Colonic mucosa (tissue), 4 donors: ENCODE results near the gene KCTD20. TPM values are rescaled to one million over a fixed set of nuclear protein-coding genes. Genes with fewer than 3 reads are reported as not detected.

Experiments
- DNase-seq: peaks from one replicate; pipeline ENCODE4 v3.0.0-alpha.2; 2020
- H3K27ac ChIP-seq: fragments of 200-600 bp; one replicate; pipeline ENCODE4 v1.8.0; 2021
- H3K27me3 ChIP-seq: fragments of 200-600 bp; one replicate; pipeline ENCODE4 v1.8.0; 2021
- H3K36me3 ChIP-seq: fragments of 200-600 bp; one replicate; pipeline ENCODE4 v1.8.0; 2021
- H3K4me1 ChIP-seq: fragments of 200-600 bp; one replicate; pipeline ENCODE4 v1.8.0; 2021; ENCODE audit warnings: mild to moderate bottlenecking
- H3K4me3 ChIP-seq: fragments of 200-600 bp; one replicate; pipeline ENCODE4 v1.8.0; 2021
- H3K9ac ChIP-seq, 2 donors: one replicate each; pipeline ENCODE4 v1.7.0; 2013; ENCODE audit warnings: control low read depth in 2 of 2, low read depth in 2 of 2, low read length in 2 of 2
- H3K9me3 ChIP-seq: fragments of 200-600 bp; one replicate; pipeline ENCODE4 v1.8.0; 2021
- intact Hi-C: fragments of 100-400 bp; cut with DNase I; formaldehyde crosslinking; loops from one replicate; pipeline ENCODE4 v1.14.1; 2022
- total RNA-seq, 2 donors: library from RNA; stranded (reverse); fragmentation: NEBNext Ultra II Directional in 1 of 2; extraction: Animal tissue kit (Norgen Biotek cat#: 25700) in 1 of 2; gene quantifications; one replicate each; pipeline ENCODE4 v1.2.1, GENCODE V29; 2021
- TF ChIP-seq, protein P1 (sequence below): fragments of 200-600 bp; IDR thresholded peaks from one replicate; pipeline ENCODE4 v1.8.0; 2022; ENCODE audit warnings: antibody characterized with exemption, mild to moderate bottlenecking
- donor health status: healthy.
- donor health status: DM: no; HTN: no; CAD: no.
- donor health status: DM: no; HTN: no; CAD: no.

The KCTD20 gene
- total RNA-seq, 2 donors from 2014 or later: 23.8 to 34.9 TPM

DNA sequence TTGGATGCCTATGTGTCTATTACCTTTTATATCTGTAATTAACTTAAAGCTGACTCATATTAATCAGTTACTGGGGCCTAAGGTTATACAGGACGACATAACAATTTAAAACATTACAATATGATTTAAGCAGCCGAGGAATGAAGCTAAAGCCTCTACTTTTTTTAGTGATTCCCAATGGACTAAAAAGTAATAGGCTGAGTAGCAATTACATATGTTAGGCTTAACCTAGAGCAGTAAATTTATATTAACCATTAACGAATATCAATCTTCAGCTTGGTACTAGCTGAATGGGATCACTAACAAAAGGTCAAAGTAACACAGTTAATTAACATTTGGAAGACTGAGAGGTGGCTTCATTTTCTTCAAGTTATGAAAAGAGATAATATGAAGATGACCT, 61.4 kb downstream of the KCTD20 start:
- no peaks in the 10 kb centered on the region for H3K27me3 ChIP-seq
- H3K36me3 ChIP-seq: no peaks in the 10 kb centered on the region
- TF ChIP-seq, protein P1, sequence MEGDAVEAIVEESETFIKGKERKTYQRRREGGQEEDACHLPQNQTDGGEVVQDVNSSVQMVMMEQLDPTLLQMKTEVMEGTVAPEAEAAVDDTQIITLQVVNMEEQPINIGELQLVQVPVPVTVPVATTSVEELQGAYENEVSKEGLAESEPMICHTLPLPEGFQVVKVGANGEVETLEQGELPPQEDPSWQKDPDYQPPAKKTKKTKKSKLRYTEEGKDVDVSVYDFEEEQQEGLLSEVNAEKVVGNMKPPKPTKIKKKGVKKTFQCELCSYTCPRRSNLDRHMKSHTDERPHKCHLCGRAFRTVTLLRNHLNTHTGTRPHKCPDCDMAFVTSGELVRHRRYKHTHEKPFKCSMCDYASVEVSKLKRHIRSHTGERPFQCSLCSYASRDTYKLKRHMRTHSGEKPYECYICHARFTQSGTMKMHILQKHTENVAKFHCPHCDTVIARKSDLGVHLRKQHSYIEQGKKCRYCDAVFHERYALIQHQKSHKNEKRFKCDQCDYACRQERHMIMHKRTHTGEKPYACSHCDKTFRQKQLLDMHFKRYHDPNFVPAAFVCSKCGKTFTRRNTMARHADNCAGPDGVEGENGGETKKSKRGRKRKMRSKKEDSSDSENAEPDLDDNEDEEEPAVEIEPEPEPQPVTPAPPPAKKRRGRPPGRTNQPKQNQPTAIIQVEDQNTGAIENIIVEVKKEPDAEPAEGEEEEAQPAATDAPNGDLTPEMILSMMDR: no peak
- H3K4me3 ChIP-seq: no peak overlapping the region
- peaks cover 4% of the 10 kb centered on the region for H3K4me1 ChIP-seq
- no peak overlapping the region for H3K9ac ChIP-seq
- no peak for DNase-seq
- no peaks in the 10 kb centered on the region for H3K9me3 ChIP-seq
- intact Hi-C loops: no loop called here
- H3K27ac ChIP-seq: peak overlapping the region; percentile 42

DNA sequence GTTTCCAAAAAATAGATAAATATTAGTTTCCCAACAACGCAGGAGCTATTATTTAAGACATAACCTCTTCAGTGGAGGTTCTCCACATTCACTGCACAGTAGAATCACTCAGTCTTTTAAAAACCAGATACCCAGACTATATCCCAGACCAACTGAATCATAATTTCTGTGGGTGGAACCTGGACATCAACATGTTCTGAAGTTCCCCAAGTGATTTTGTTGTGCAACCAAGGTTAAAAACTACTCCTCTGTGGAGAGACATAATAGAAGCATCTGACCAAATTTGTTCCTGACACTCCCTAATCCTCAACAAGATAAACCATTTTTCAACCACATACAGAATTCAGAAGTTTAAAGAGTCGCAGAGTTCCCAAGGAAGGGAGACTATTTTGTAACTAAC, 62.2 kb downstream of the KCTD20 start:
- DNase-seq: no peak
- TF ChIP-seq, protein P1: no peak
- no peaks in the 10 kb centered on the region for H3K27me3 ChIP-seq
- no peaks in the 10 kb centered on the region for H3K9me3 ChIP-seq
- intact Hi-C loops: no loop called here
- no peak overlapping the region for H3K27ac ChIP-seq
- no peaks in the 10 kb centered on the region for H3K36me3 ChIP-seq
- no peak overlapping the region for H3K4me3 ChIP-seq
- H3K4me1 ChIP-seq: peaks cover 4% of the 10 kb centered on the region
- no peak overlapping the region for H3K9ac ChIP-seq

DNA sequence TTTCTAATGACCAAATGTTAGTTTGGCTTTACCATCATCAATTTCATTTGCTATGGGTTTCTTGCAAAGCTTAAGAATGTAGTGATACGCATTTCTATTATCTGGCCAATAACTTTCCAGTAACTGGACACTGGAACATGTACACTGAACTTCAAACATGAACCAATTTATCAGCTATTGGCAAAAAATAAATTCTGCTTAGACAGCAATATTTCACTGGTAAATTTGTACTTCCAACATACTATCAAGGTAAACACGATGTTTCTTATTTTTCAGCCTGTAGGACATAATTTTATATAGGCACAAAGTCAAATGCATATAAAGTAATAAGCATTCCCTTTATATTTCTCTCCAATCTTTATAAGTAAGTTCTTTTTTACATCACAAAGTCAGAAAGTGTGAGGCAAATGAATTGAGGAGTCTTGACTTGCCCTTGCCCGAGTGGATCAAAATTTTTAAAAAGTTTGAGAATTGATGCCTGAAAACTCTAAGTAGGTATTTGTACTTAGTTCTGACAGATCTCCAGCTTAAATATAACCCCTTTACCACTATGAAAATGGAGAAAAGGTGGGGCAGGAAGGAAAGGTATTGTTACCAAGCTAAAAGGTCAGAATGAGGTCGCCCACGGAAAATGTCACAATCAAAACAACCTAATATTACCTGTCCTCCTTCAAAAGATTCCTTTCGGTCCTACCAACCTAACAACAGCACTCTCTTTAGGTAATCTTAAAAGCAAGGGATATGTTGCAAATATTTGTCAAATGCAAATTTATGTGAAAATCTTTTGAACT, 63.1 kb downstream of the KCTD20 start:
- no peaks in the 10 kb centered on the region for H3K9me3 ChIP-seq
- H3K4me3 ChIP-seq: no peak overlapping the region
- H3K4me1 ChIP-seq: peaks cover 4% of the 10 kb centered on the region
- intact Hi-C loops: no loop called here
- H3K36me3 ChIP-seq: no peaks in the 10 kb centered on the region
- DNase-seq: no peak
- H3K27ac ChIP-seq: peak overlapping the region; percentile 63
- TF ChIP-seq, protein P1: no peak
- no peaks in the 10 kb centered on the region for H3K27me3 ChIP-seq
- peak overlapping the region in 1 of 2 donors; percentile 44 for H3K9ac ChIP-seq

DNA sequence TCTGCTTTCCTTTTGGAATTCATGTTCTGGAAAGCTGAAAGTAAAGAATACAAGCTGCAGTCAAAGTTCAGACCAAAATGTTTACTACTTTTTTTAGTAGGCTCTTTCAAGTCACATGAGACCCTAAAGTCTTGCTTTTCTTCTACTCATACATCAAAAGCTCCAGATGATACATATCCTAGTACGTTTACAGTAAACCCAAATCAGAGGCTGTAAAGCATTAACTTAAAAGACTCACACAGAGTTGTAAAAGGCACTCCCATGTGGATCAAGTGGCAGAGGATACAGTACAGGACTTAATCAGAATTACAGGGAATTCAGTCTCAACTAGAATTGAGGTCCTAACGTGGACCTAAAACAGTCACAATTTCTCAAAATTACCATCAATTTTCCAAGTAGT, 63.8 kb downstream of the KCTD20 start:
- Histone ChIP-seq H3K9ac (peak overlapping the region in 1 of 2 donors; percentile 69), H3K27ac (peak overlapping the region; percentile 63), H3K9me3 (no peaks in the 10 kb centered on the region), H3K36me3 (no peaks in the 10 kb centered on the region), H3K27me3 (no peaks in the 10 kb centered on the region), H3K4me1 (peaks cover 8% of the 10 kb centered on the region), H3K4me3 (no peak overlapping the region)
- intact Hi-C loops: no loop called here
- DNase-seq: no peak
- TF ChIP-seq, protein P1: no peak

DNA sequence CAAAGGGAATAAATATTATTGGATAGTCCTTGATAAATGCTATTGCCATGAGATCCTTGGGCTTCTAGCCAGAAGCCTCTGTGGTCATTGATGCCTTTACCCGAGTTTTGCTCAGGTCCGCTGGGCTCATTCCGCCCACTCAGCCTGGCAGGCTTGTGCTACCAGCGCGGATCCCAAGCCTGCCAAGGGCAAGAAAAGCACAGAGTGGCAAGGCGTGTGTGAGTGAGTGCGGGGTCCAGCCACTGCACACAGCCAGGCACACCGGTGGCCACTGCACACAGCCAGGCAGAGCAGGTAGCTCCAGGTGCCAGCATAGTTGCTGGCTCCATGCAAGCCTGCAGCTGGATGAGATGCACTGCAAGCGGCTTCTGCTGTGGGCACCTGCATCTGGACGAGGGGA, 65.7 kb downstream of the KCTD20 start:
- Histone ChIP-seq H3K27ac (no peak overlapping the region), H3K9me3 (no peaks in the 10 kb centered on the region), H3K4me1 (peaks cover 7% of the 10 kb centered on the region), H3K9ac (peak overlapping the region in 1 of 2 donors; percentile 48), H3K27me3 (no peaks in the 10 kb centered on the region), H3K4me3 (no peak overlapping the region), H3K36me3 (no peaks in the 10 kb centered on the region)
- intact Hi-C loops: no loop called here
- TF ChIP-seq, protein P1: no peak
- DNase-seq: no peak
